ENCODE data around the gene BATF3.

- TF ChIP-seq POLR2A (IDR thresholded peaks at IDR 0.05), result no peak
- no peak for TF ChIP-seq CTCF (IDR thresholded peaks at IDR 0.05)
These were observed 37.9 kb upstream of the BATF3 start for GRCh38 chr1:212737559-212737958.
